ENCODE results near the gene ASIC2.

Gene ASIC2

GRCh38 chr17:33287096-33287725 lies 5.9 kb downstream of the ASIC2 start:
- DNase-seq = no peak

GRCh38 chr17:33285413-33285812 lies 7.7 kb downstream of the ASIC2 start:
- DNase-seq = no peak

- DNase-seq = peak; percentile 34
Measured at GRCh38 chr17:33284022-33284421, 9.1 kb downstream of the ASIC2 start.

GRCh38 chr17:33280162-33280943 lies 12.7 kb downstream of the ASIC2 start:
- DNase-seq = no peak

GRCh38 chr17:33277436-33278100 lies 15.5 kb downstream of the ASIC2 start:
- DNase-seq = no peak

GRCh38 chr17:33273743-33274410 lies 19.2 kb downstream of the ASIC2 start:
- DNase-seq = no peak

- no peak for DNase-seq
Measured at GRCh38 chr17:33273271-33273670, 19.8 kb downstream of the ASIC2 start.

GRCh38 chr17:33272438-33272837 lies 20.7 kb downstream of the ASIC2 start:
- no peak for DNase-seq

GRCh38 chr17:33269337-33270060 lies 23.6 kb downstream of the ASIC2 start:
- DNase-seq = no peak

GRCh38 chr17:33267851-33268548 lies 25.1 kb downstream of the ASIC2 start:
- no peak for DNase-seq

GRCh38 chr17:33267271-33267790 lies 25.8 kb downstream of the ASIC2 start:
- peak; percentile 94 for DNase-seq

GRCh38 chr17:33266611-33267010 lies 26.5 kb downstream of the ASIC2 start:
- no peak for DNase-seq

GRCh38 chr17:33266116-33266515 lies 27.0 kb downstream of the ASIC2 start:
- DNase-seq = peak; percentile 60

- DNase-seq = no peak
Measured at GRCh38 chr17:33263396-33263795, 29.7 kb downstream of the ASIC2 start.

- no peak for DNase-seq
Measured at GRCh38 chr17:33262266-33263123, 30.6 kb downstream of the ASIC2 start.

GRCh38 chr17:33261820-33262219 lies 31.3 kb downstream of the ASIC2 start:
- DNase-seq = no peak

GRCh38 chr17:33260638-33261037 lies 32.5 kb downstream of the ASIC2 start:
- no peak for DNase-seq

- no peak for DNase-seq
Measured at GRCh38 chr17:33258296-33258695, 34.8 kb downstream of the ASIC2 start.

- no peak for DNase-seq
Measured at GRCh38 chr17:33245183-33245582, 47.9 kb downstream of the ASIC2 start.

- no peak for DNase-seq
Measured at GRCh38 chr17:33243732-33244131, 49.4 kb downstream of the ASIC2 start.

Data from fibroblast of skin of abdomen (primary cell).